Measurements from ENCODE around the gene EPAS1. TPM values are rescaled to one million over a fixed set of nuclear protein-coding genes. Genes with fewer than 3 reads are reported as not detected.

EPAS1 gene
- total and polyA plus RNA-seq, 5 donors: 149 to 340 (median 246) TPM

- DNase-seq (no peak), ATAC-seq (no peak)
- Histone ChIP-seq H3K9me3 (ENCODE audit: control insufficient read depth, low read length) (no peaks in the 10 kb centered on the region), H3K4me3 (ENCODE audit: low read length) (no peak overlapping the region), H3K27me3 (ENCODE audit: control insufficient read depth, insufficient read depth) (no peaks in the 10 kb centered on the region), H3K27ac (ENCODE audit: low read length) (peak overlapping the region; percentile 77), H3K4me1 (ENCODE audit: control insufficient read depth, insufficient read depth, low read length) (peaks cover 42% of the 10 kb centered on the region)
- WGBS: 90% methylated on average over 3 of the region's 3 CpGs
- intact Hi-C loops (cut with DNase I): loop anchor here in 2 of 4 donors (10.0 kb wide), 2 partner anchors 45 to 55 kb away; no protein-coding TSS in a partner anchor
Measured at GRCh38 chr2:46309052-46309953, 12.1 kb downstream of the EPAS1 start.

- ATAC-seq (no peak), DNase-seq (no peak)
- H3K9me3 ChIP-seq (ENCODE audit: control insufficient read depth, low read length): no peaks in the 10 kb centered on the region
- peaks cover 43% of the 10 kb centered on the region for H3K4me1 ChIP-seq (ENCODE audit: control insufficient read depth, insufficient read depth, low read length)
- intact Hi-C loops (cut with DNase I): no loop called here
- WGBS: 89% methylated on average over 5 of the region's 5 CpGs
- H3K27ac ChIP-seq (ENCODE audit: low read length): peak overlapping the region; percentile 3
- no peaks in the 10 kb centered on the region for H3K27me3 ChIP-seq (ENCODE audit: control insufficient read depth, insufficient read depth)
- no peak overlapping the region for H3K4me3 ChIP-seq (ENCODE audit: low read length)
Measured at GRCh38 chr2:46310446-46310845, 13.2 kb downstream of the EPAS1 start.

DNA sequence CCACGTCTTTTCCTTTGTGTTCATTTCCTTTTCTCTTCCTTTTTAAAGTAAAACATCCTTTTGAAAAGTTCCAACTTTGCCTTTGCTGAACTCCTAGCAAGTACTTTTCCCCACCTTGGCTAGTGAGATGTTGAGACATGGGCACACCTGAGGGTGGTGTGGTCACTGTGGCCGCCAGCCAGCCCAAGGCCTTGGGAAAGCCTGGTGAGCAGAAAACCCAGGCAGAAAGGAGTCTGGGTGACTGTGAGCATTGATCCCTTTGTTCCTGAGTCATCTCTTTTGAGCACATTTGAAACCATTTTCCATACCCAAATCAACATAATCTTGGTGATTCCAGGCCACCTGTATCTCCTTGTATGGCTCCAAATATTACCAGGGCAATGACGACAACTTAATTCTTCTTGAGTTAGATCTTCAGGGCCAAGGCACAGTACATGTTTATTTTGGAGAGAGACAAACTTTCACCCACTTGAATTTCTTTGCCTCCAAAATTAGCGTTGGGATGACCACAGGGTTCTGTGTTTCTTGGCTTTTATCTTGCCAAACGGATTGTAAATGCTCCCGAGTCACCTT lies 14.5 kb downstream of the EPAS1 start:
- intact Hi-C loops (cut with DNase I): no loop called here
- no peak for ATAC-seq
- peak overlapping the region; percentile 95 for H3K27ac ChIP-seq (ENCODE audit: low read length)
- WGBS: 27% methylated on average over 6 of the region's 6 CpGs
- peaks cover 47% of the 10 kb centered on the region for H3K4me1 ChIP-seq (ENCODE audit: control insufficient read depth, insufficient read depth, low read length)
- no peak overlapping the region for H3K4me3 ChIP-seq (ENCODE audit: low read length)
- H3K27me3 ChIP-seq (ENCODE audit: control insufficient read depth, insufficient read depth): no peaks in the 10 kb centered on the region
- no peak for DNase-seq
- no peaks in the 10 kb centered on the region for H3K9me3 ChIP-seq (ENCODE audit: control insufficient read depth, low read length)

- DNase-seq (no peak), ATAC-seq (no peak)
- H3K9me3 ChIP-seq (ENCODE audit: control insufficient read depth, low read length): no peaks in the 10 kb centered on the region
- H3K4me3 ChIP-seq (ENCODE audit: low read length): no peak overlapping the region
- H3K27me3 ChIP-seq (ENCODE audit: control insufficient read depth, insufficient read depth): no peaks in the 10 kb centered on the region
- intact Hi-C loops (cut with DNase I): no loop called here
- peak overlapping the region; percentile 70 for H3K27ac ChIP-seq (ENCODE audit: low read length)
- 61% methylated on average over 3 of the region's 3 CpGs for WGBS
- peaks cover 35% of the 10 kb centered on the region for H3K4me1 ChIP-seq (ENCODE audit: control insufficient read depth, insufficient read depth, low read length)
Measured at GRCh38 chr2:46313063-46313462, 15.9 kb downstream of the EPAS1 start.

DNA sequence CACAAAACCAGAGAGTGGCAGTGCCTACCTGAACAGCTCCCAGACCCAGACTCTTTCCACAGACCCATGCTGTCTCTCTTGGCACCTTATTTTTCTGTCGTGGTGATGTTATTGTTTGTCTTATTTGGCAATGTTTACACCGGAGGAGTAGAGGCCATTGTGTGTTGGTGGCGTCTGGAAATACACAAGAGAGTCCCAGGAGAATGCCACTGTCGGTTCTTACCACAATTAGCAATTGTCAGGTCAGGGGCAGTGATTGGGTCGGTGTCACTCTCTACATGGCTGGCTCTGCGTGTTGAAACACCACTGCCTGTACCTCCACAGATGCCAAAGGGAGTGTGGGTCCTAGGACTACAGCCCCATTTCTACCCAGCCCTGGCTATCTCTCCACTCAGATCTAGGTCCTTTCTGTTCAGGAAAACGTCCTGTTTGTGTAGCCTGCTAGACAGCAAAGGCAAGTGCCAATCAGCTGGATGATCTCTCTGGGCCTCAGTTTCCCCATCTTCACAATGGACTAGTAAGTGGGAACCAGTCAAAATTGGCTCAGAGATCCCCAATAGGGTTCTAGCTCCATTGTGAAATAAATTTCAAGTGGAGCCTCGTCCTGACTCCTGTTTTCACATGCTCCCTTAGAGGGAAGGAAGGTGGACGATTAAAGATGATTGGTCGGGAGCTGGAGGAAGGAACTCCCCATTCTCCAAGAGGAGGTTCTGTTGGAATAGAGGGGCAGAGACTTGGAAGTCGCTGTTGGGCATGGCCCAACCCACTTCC lies 17.0 kb downstream of the EPAS1 start:
- Histone ChIP-seq H3K27ac (ENCODE audit: low read length) (peak overlapping the region; percentile 86), H3K9me3 (ENCODE audit: control insufficient read depth, low read length) (no peaks in the 10 kb centered on the region), H3K27me3 (ENCODE audit: control insufficient read depth, insufficient read depth) (no peaks in the 10 kb centered on the region), H3K4me3 (ENCODE audit: low read length) (no peak overlapping the region), H3K4me1 (ENCODE audit: control insufficient read depth, insufficient read depth, low read length) (peaks cover 35% of the 10 kb centered on the region)
- intact Hi-C loops (cut with DNase I): no loop called here
- no peak for DNase-seq
- no peak for ATAC-seq
- WGBS: 58% methylated on average over 11 of the region's 11 CpGs

GRCh38 chr2:46315103-46315890 lies 18.1 kb downstream of the EPAS1 start:
- DNase-seq (peak; percentile 95 to 97 (median 97)), ATAC-seq (peak; percentile 96)
- Histone ChIP-seq H3K27ac (ENCODE audit: low read length) (peak overlapping the region; percentile 86), H3K9me3 (ENCODE audit: control insufficient read depth, low read length) (no peaks in the 10 kb centered on the region), H3K27me3 (ENCODE audit: control insufficient read depth, insufficient read depth) (no peaks in the 10 kb centered on the region), H3K4me1 (ENCODE audit: control insufficient read depth, insufficient read depth, low read length) (peaks cover 31% of the 10 kb centered on the region), H3K4me3 (ENCODE audit: low read length) (no peak overlapping the region)
- whole genome bisulfite sequencing: 18% methylated on average over 11 of the region's 11 CpGs
- intact Hi-C loops (cut with DNase I): no loop called here

GRCh38 chr2:46317094-46317486 lies 19.9 kb downstream of the EPAS1 start:
- intact Hi-C loops (cut with DNase I): no loop called here
- 70% methylated on average over 3 of the region's 3 CpGs for WGBS
- ATAC-seq (no peak), DNase-seq (no peak)
- H3K27ac ChIP-seq (ENCODE audit: low read length): no peak overlapping the region
- H3K9me3 ChIP-seq (ENCODE audit: control insufficient read depth, low read length): no peaks in the 10 kb centered on the region
- H3K4me1 ChIP-seq (ENCODE audit: control insufficient read depth, insufficient read depth, low read length): peaks cover 27% of the 10 kb centered on the region
- H3K27me3 ChIP-seq (ENCODE audit: control insufficient read depth, insufficient read depth): no peaks in the 10 kb centered on the region
- no peak overlapping the region for H3K4me3 ChIP-seq (ENCODE audit: low read length)

- H3K4me3 ChIP-seq (ENCODE audit: low read length): no peak overlapping the region
- 71% methylated on average over 3 of the region's 3 CpGs for WGBS
- no peak for DNase-seq
- peaks cover 29% of the 10 kb centered on the region for H3K4me1 ChIP-seq (ENCODE audit: control insufficient read depth, insufficient read depth, low read length)
- H3K27me3 ChIP-seq (ENCODE audit: control insufficient read depth, insufficient read depth): no peaks in the 10 kb centered on the region
- intact Hi-C loops (cut with DNase I): no loop called here
- no peaks in the 10 kb centered on the region for H3K9me3 ChIP-seq (ENCODE audit: control insufficient read depth, low read length)
- H3K27ac ChIP-seq (ENCODE audit: low read length): no peak overlapping the region
- ATAC-seq: no peak
Measured at GRCh38 chr2:46318579-46319460, 21.6 kb downstream of the EPAS1 start.

GRCh38 chr2:46319711-46320110 lies 22.5 kb downstream of the EPAS1 start:
- DNase-seq (no peak), ATAC-seq (no peak)
- Histone ChIP-seq H3K9me3 (ENCODE audit: control insufficient read depth, low read length) (no peaks in the 10 kb centered on the region), H3K4me1 (ENCODE audit: control insufficient read depth, insufficient read depth, low read length) (peaks cover 29% of the 10 kb centered on the region), H3K27me3 (ENCODE audit: control insufficient read depth, insufficient read depth) (no peaks in the 10 kb centered on the region), H3K27ac (ENCODE audit: low read length) (no peak overlapping the region), H3K4me3 (ENCODE audit: low read length) (no peak overlapping the region)
- 49% methylated on average over 5 of the region's 5 CpGs for WGBS
- intact Hi-C loops (cut with DNase I): no loop called here

- Histone ChIP-seq H3K4me1 (ENCODE audit: control insufficient read depth, insufficient read depth, low read length) (peaks cover 28% of the 10 kb centered on the region), H3K27me3 (ENCODE audit: control insufficient read depth, insufficient read depth) (no peaks in the 10 kb centered on the region), H3K27ac (ENCODE audit: low read length) (peak overlapping the region; percentile 17), H3K9me3 (ENCODE audit: control insufficient read depth, low read length) (no peaks in the 10 kb centered on the region), H3K4me3 (ENCODE audit: low read length) (peak overlapping the region; percentile 29)
- DNase-seq: no peak
- intact Hi-C loops (cut with DNase I): no loop called here
- no peak for ATAC-seq
- WGBS: 33% methylated on average over 8 of the region's 8 CpGs
Measured at GRCh38 chr2:46320141-46320567, 22.9 kb downstream of the EPAS1 start.
